8988T (cell line): ENCODE results near the gene SAMHD1.
"Not testable (repeated sequence)": the region's sequence is repeated elsewhere in the genome, so short reads cannot be mapped to it uniquely, and the experiment has no call there.

Source experiments
- DNase-seq: peaks from one replicate; pipeline ENCODE4 v3.0.0; 2011

The SAMHD1 gene

GRCh38 chr20:36951979-36952738 is 651 bp upstream of the SAMHD1 start:
- DNase-seq, result no peak

GRCh38 chr20:36950414-36951197 is 902 bp downstream of the SAMHD1 start:
- DNase-seq, result peak; percentile 44

- DNase-seq, result no peak
These were observed 10.1 kb downstream of the SAMHD1 start for GRCh38 chr20:36941401-36941835.

- DNase-seq, result no peak
These were observed 14.1 kb downstream of the SAMHD1 start for GRCh38 chr20:36937402-36937770.

GRCh38 chr20:36936761-36937401 is 14.6 kb downstream of the SAMHD1 start:
- DNase-seq, result not testable (repeated sequence)

- DNase-seq, result no peak
These were observed 15.2 kb downstream of the SAMHD1 start for GRCh38 chr20:36936341-36936740.

- not testable (repeated sequence) for DNase-seq
These were observed 17.9 kb downstream of the SAMHD1 start for GRCh38 chr20:36933571-36933970.

GRCh38 chr20:36932476-36933426 is 18.8 kb downstream of the SAMHD1 start:
- no peak for DNase-seq

- not testable (repeated sequence) for DNase-seq
These were observed 19.4 kb downstream of the SAMHD1 start for GRCh38 chr20:36932067-36932466.

GRCh38 chr20:36929691-36930090 is 21.8 kb downstream of the SAMHD1 start:
- no peak for DNase-seq

GRCh38 chr20:36929290-36929689 is 22.2 kb downstream of the SAMHD1 start:
- no peak for DNase-seq

- no peak for DNase-seq
These were observed 23.8 kb downstream of the SAMHD1 start for GRCh38 chr20:36927704-36928103.

- no peak for DNase-seq
These were observed 24.8 kb downstream of the SAMHD1 start for GRCh38 chr20:36926653-36927200.

- no peak for DNase-seq
These were observed 26.3 kb downstream of the SAMHD1 start for GRCh38 chr20:36925234-36925633.

GRCh38 chr20:36924167-36925045 is 27.1 kb downstream of the SAMHD1 start:
- DNase-seq, result no peak

GRCh38 chr20:36920334-36920730 is 31.2 kb downstream of the SAMHD1 start:
- no peak for DNase-seq

GRCh38 chr20:36919715-36920333 is 31.7 kb downstream of the SAMHD1 start:
- no peak for DNase-seq

GRCh38 chr20:36917943-36918342 is 33.6 kb downstream of the SAMHD1 start:
- no peak for DNase-seq

GRCh38 chr20:36917240-36917639 is 34.3 kb downstream of the SAMHD1 start:
- DNase-seq, result no peak

GRCh38 chr20:36916199-36916598 is 35.3 kb downstream of the SAMHD1 start:
- DNase-seq, result no peak

- DNase-seq, result no peak
These were observed 42.9 kb downstream of the SAMHD1 start for GRCh38 chr20:36908603-36909002.
